ENCODE measurements around the gene WDR86.

DNA sequence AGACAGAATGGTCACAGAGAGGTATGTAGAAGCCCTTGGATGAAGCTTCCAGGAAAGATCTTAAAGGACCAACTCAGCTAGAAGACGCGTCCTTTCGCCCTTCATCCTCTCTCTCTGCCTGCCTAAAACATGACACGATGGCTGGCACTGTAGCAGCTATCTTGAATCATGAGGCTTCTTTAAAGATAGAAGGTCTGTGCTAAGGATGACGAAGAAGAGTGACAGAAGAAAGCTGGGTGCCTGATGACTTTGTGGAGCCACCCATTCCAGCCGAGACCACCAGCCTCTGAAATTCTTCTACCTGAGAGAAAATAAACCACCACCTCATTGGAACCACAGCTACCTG, 25.5 kb downstream of the WDR86 start:
- no peak for TF ChIP-seq POLR2AphosphoS5 (IDR thresholded peaks at IDR 0.05)
- TF ChIP-seq, protein P1, sequence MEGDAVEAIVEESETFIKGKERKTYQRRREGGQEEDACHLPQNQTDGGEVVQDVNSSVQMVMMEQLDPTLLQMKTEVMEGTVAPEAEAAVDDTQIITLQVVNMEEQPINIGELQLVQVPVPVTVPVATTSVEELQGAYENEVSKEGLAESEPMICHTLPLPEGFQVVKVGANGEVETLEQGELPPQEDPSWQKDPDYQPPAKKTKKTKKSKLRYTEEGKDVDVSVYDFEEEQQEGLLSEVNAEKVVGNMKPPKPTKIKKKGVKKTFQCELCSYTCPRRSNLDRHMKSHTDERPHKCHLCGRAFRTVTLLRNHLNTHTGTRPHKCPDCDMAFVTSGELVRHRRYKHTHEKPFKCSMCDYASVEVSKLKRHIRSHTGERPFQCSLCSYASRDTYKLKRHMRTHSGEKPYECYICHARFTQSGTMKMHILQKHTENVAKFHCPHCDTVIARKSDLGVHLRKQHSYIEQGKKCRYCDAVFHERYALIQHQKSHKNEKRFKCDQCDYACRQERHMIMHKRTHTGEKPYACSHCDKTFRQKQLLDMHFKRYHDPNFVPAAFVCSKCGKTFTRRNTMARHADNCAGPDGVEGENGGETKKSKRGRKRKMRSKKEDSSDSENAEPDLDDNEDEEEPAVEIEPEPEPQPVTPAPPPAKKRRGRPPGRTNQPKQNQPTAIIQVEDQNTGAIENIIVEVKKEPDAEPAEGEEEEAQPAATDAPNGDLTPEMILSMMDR (IDR thresholded peaks at IDR 0.05), result no peak
- TF ChIP-seq POLR2A (IDR thresholded peaks at IDR 0.05; ENCODE audit: low read depth), result no peak
- TF ChIP-seq EP300 (IDR thresholded peaks at IDR 0.05), result no peak

Measured in esophagus muscularis mucosa (tissue), 4 donors.